Astrocyte of the spinal cord (primary cell): ENCODE data around the gene SLC25A41.

Source experiments
- DNase-seq: peaks from one replicate; pipeline ENCODE4 v3.0.0; 2011; ENCODE audit warnings: low read depth, low spot score
- H3K4me3 ChIP-seq: 2 replicates; pipeline ENCODE4 v1.5.1; 2011; ENCODE audit warnings: low read depth, mild to moderate bottlenecking, low read length, moderate library complexity
- in situ Hi-C: cut with HindIII; loops from 2 replicates; pipeline ENCODE4 v1.10.0; 2017; ENCODE audit warnings: low sequenced_read_pairs
- TF ChIP-seq, protein P1 (sequence below): IDR thresholded peaks from 2 replicates; pipeline ENCODE4 v1.5.1; 2012; ENCODE audit warnings: low read depth, mild to moderate bottlenecking, low read length, inconsistent platforms

The SLC25A41 gene

GRCh38 chr19:6448045-6448444 is 14.5 kb upstream of the SLC25A41 start:
- in situ Hi-C loops: no loop called here
- TF ChIP-seq, protein P1, sequence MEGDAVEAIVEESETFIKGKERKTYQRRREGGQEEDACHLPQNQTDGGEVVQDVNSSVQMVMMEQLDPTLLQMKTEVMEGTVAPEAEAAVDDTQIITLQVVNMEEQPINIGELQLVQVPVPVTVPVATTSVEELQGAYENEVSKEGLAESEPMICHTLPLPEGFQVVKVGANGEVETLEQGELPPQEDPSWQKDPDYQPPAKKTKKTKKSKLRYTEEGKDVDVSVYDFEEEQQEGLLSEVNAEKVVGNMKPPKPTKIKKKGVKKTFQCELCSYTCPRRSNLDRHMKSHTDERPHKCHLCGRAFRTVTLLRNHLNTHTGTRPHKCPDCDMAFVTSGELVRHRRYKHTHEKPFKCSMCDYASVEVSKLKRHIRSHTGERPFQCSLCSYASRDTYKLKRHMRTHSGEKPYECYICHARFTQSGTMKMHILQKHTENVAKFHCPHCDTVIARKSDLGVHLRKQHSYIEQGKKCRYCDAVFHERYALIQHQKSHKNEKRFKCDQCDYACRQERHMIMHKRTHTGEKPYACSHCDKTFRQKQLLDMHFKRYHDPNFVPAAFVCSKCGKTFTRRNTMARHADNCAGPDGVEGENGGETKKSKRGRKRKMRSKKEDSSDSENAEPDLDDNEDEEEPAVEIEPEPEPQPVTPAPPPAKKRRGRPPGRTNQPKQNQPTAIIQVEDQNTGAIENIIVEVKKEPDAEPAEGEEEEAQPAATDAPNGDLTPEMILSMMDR: no peak
- no peak for DNase-seq

GRCh38 chr19:6446452-6446851 is 12.9 kb upstream of the SLC25A41 start:
- in situ Hi-C loops: no loop called here
- TF ChIP-seq, protein P1: no peak
- no peak overlapping the region for H3K4me3 ChIP-seq
- DNase-seq: no peak

More at GRCh38 chr19:6448045-6448444, 14.5 kb upstream of the SLC25A41 start:
- no peak overlapping the region for H3K4me3 ChIP-seq

GRCh38 chr19:6443986-6444385 is 10.4 kb upstream of the SLC25A41 start:
- no peak overlapping the region for H3K4me3 ChIP-seq
- TF ChIP-seq, protein P1: no peak
- in situ Hi-C loops: no loop called here
- no peak for DNase-seq

- no peak for DNase-seq
- TF ChIP-seq, protein P1: no peak
- H3K4me3 ChIP-seq: no peak overlapping the region
- in situ Hi-C loops: no loop called here
Measured at GRCh38 chr19:6442087-6442688, 8.6 kb upstream of the SLC25A41 start.

DNA sequence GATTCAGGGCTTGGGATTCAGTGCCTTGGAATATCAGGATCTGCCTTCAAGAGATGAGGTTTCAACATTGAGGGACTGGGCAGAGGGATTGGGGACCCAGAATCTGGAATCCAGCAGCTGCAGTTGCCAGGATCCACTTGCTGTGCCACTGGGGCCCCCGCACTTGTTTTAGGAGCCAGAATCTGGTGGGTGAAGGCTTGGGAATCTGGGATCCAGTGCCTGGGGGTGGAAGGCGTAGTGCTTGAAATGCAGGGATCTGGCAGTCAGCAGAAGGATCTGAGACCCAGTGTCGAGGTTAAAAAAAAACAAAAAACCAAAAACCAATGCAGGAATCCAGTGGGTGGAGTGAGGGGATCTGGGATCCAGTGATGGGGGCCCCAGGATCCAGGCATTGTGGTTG is 7.3 kb upstream of the SLC25A41 start:
- TF ChIP-seq, protein P1: no peak
- H3K4me3 ChIP-seq: no peak overlapping the region
- in situ Hi-C loops: no loop called here
- no peak for DNase-seq

GRCh38 chr19:6439743-6440142 is 6.2 kb upstream of the SLC25A41 start:
- TF ChIP-seq, protein P1: no peak
- in situ Hi-C loops: no loop called here

More at GRCh38 chr19:6439743-6440142, 6.2 kb upstream of the SLC25A41 start:
- no peak overlapping the region for H3K4me3 ChIP-seq
- no peak for DNase-seq
